VCaP (cell line): Measurements from ENCODE around the gene LRRC74B.

Source experiments
- H3K27ac ChIP-seq: fragments of 450-650 bp; 2 replicates; pipeline ENCODE4 v1.5.1; 2017
- TF ChIP-seq, protein P1 (sequence below): fragments of 450-650 bp; conservative IDR thresholded peaks from 2 replicates; pipeline ENCODE4 v1.5.1; 2017; ENCODE audit warnings: mild to moderate bottlenecking, moderate library complexity

LRRC74B gene

DNA sequence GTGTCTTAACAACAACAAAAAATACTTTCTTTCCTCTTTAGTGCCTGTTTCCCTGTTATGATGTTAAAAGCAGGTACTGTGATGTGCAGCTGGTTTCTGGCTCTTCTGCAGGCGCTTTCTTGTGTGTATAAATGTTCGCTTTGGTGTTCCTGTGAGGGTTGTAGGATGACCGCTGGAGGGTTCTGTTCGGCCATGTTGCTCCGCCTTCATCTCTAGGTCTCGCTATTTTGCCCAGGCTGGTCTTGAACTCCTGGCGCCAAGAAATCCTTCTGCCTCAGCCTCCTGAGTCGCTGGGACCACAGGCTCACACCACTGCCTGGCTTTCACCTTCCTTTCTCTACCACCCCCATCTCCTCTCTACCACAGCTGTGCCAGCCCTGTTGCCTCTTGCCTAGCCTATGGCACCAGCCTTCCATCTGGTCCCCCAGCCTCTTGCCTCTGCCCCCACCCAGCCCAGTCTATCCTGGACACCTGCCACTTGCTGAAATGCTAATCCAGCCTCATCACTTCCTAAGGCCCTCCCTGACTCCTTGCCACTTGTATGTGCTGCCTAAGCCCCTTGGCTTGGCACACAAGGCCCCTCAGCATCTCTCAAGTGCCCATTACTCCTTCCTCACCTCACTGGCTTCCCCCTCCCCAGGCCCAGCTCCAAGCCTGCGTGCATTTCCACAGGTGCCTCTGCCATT lies 5.5 kb downstream of the LRRC74B start:
- no peak overlapping the region for H3K27ac ChIP-seq
- TF ChIP-seq, protein P1, sequence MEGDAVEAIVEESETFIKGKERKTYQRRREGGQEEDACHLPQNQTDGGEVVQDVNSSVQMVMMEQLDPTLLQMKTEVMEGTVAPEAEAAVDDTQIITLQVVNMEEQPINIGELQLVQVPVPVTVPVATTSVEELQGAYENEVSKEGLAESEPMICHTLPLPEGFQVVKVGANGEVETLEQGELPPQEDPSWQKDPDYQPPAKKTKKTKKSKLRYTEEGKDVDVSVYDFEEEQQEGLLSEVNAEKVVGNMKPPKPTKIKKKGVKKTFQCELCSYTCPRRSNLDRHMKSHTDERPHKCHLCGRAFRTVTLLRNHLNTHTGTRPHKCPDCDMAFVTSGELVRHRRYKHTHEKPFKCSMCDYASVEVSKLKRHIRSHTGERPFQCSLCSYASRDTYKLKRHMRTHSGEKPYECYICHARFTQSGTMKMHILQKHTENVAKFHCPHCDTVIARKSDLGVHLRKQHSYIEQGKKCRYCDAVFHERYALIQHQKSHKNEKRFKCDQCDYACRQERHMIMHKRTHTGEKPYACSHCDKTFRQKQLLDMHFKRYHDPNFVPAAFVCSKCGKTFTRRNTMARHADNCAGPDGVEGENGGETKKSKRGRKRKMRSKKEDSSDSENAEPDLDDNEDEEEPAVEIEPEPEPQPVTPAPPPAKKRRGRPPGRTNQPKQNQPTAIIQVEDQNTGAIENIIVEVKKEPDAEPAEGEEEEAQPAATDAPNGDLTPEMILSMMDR = no peak

GRCh38 chr22:21051831-21052400 lies 6.2 kb downstream of the LRRC74B start:
- no peak overlapping the region for H3K27ac ChIP-seq

GRCh38 chr22:21052715-21053459 lies 7.1 kb downstream of the LRRC74B start:
- H3K27ac ChIP-seq = no peak overlapping the region
- TF ChIP-seq, protein P1 = no peak

More at GRCh38 chr22:21051831-21052400, 6.2 kb downstream of the LRRC74B start:
- TF ChIP-seq, protein P1 = no peak

- TF ChIP-seq, protein P1 = no peak
- H3K27ac ChIP-seq = no peak overlapping the region
Measured at GRCh38 chr22:21054046-21054713, 8.4 kb downstream of the LRRC74B start.

GRCh38 chr22:21054714-21055563 lies 9.2 kb downstream of the LRRC74B start:
- TF ChIP-seq, protein P1 = no peak
- H3K27ac ChIP-seq = no peak overlapping the region

DNA sequence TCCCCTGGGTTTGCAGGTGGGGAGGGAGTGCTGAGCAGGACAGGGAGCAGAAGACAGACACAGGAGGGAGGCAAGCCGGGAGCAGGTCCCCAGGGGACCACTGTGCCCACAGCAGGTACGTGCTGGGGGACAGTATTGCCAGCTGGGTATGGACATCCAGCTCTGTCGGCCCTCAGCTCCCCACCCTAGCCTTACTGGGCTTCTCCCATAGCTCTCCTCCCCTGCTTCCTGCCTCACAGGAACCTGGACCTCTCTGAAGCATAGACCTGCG lies 9.8 kb downstream of the LRRC74B start:
- TF ChIP-seq, protein P1 = no peak
- H3K27ac ChIP-seq = no peak overlapping the region
